Tibial artery (tissue), 4 donors: Measurements from ENCODE around the gene EVX2.
A peak's percentile ranks its signal among the peaks of the same experiment; 100 is the strongest.

Experiments used
- DNase-seq, 2 donors: peaks; one replicate each; pipeline ENCODE4 v3.0.0-alpha.2; 2019
- H3K27ac ChIP-seq, 2 donors: fragments of 200-600 bp; sonication (generic) in 1 of 2; 1 replicate in 1 of 2; 2 replicates in 1 of 2; pipeline ENCODE4 v1.5.1; 2018 to 2019; ENCODE audit warnings: mild to moderate bottlenecking in 1 of 2
- H3K27me3 ChIP-seq, 2 donors: fragments of 200-600 bp; sonication (generic) in 1 of 2; one replicate each; pipeline versions ENCODE4 v1.5.1 to v1.6.0; 2016 to 2019
- H3K36me3 ChIP-seq, 3 donors: fragments of 200-600 bp; sonication (generic) in 2 of 3; one replicate each; pipeline ENCODE4 v1.5.1; 2016 to 2019; ENCODE audit warnings: mild to moderate bottlenecking in 2 of 3
- H3K4me1 ChIP-seq, 4 donors: fragments of 200-600 bp; sonication (generic) in 2 of 4; 1 replicate in 3 of 4; 2 replicates in 1 of 4; pipeline ENCODE4 v1.5.1; 2016 to 2019
- H3K4me3 ChIP-seq, 2 donors: fragments of 200-600 bp; sonication (generic) in 1 of 2; 1 replicate in 1 of 2; 2 replicates in 1 of 2; pipeline ENCODE4 v1.5.1; 2018 to 2019; ENCODE audit warnings: mild to moderate bottlenecking in 2 of 2
- H3K9me3 ChIP-seq, 3 donors: fragments of 200-600 bp; sonication (generic) in 1 of 3; one replicate each; pipeline ENCODE4 v1.5.1; 2016 to 2019
- CTCF ChIP-seq, 2 experiments: fragments of 200-600 bp in 1 of 2; fragments of 450-650 bp in 1 of 2; IDR thresholded peaks; one replicate each; pipeline ENCODE4 v1.5.1; 2017 to 2019; ENCODE audit warnings: antibody characterized with exemption in 2 of 2, mild to moderate bottlenecking in 1 of 2, moderate library complexity in 1 of 2
- intact Hi-C: fragments of 100-400 bp; cut with DNase I; formaldehyde crosslinking; loops from one replicate; pipeline ENCODE4 v1.15.0; 2023; ENCODE audit warnings: low total_unique reads

EVX2 gene

GRCh38 chr2:176120364-176121189, 36.8 kb upstream of the EVX2 start:
- intact Hi-C loops, result no loop called here
- H3K4me1 ChIP-seq, result peaks cover 0 to 31% (median 26%) of the 10 kb centered on the region in 4 donors
- no peak for DNase-seq

GRCh38 chr2:176118601-176119339, 35.0 kb upstream of the EVX2 start:
- intact Hi-C loops, result loop anchor here (10.0 kb wide), 1 partner anchor 1026 kb away; no protein-coding TSS in a partner anchor
- Histone ChIP-seq H3K4me3 (no peak overlapping the region), H3K36me3 (no peaks in the 10 kb centered on the region), H3K27me3 (peaks cover 14 to 100% of the 10 kb centered on the region in 2 donors), H3K9me3 (no peaks in the 10 kb centered on the region), H3K27ac (no peak overlapping the region), H3K4me1 (peaks cover 0 to 31% (median 26%) of the 10 kb centered on the region in 4 donors)
- TF ChIP-seq CTCF (IDR thresholded peaks at IDR 0.05), result peak in 1 of 2 experiments; percentile 13
- DNase-seq, result no peak

More at GRCh38 chr2:176120364-176121189, 36.8 kb upstream of the EVX2 start:
- Histone ChIP-seq H3K36me3 (no peaks in the 10 kb centered on the region), H3K9me3 (no peaks in the 10 kb centered on the region), H3K27ac (no peak overlapping the region), H3K27me3 (peaks cover 14 to 99% of the 10 kb centered on the region in 2 donors), H3K4me3 (no peak overlapping the region)
- TF ChIP-seq CTCF (IDR thresholded peaks at IDR 0.05), result no peak

- Histone ChIP-seq H3K9me3 (no peaks in the 10 kb centered on the region), H3K36me3 (no peaks in the 10 kb centered on the region), H3K4me3 (no peak overlapping the region), H3K4me1 (peaks cover 0 to 24% (median 19%) of the 10 kb centered on the region in 4 donors), H3K27ac (no peak overlapping the region), H3K27me3 (peaks cover 14 to 100% of the 10 kb centered on the region in 2 donors)
- no peak for TF ChIP-seq CTCF (IDR thresholded peaks at IDR 0.05)
- DNase-seq, result no peak
- intact Hi-C loops, result loop anchor here (10.0 kb wide), 1 partner anchor 1027 kb away; no protein-coding TSS in a partner anchor
These were observed 34.1 kb upstream of the EVX2 start for GRCh38 chr2:176117823-176118371.

- TF ChIP-seq CTCF (IDR thresholded peaks at IDR 0.05), result no peak
- Histone ChIP-seq H3K4me1 (peaks cover 0 to 18% (median 13%) of the 10 kb centered on the region in 4 donors), H3K36me3 (no peaks in the 10 kb centered on the region), H3K4me3 (no peak overlapping the region), H3K27me3 (peaks cover 14 to 100% of the 10 kb centered on the region in 2 donors), H3K27ac (no peak overlapping the region), H3K9me3 (no peaks in the 10 kb centered on the region)
- DNase-seq, result no peak
- intact Hi-C loops, result loop anchor here (10.0 kb wide), 1 partner anchor 1028 kb away; no protein-coding TSS in a partner anchor
These were observed 33.5 kb upstream of the EVX2 start for GRCh38 chr2:176117162-176117822.
